ENCODE results near the gene EED. TPM values are rescaled to one million over a fixed set of nuclear protein-coding genes. Genes with fewer than 3 reads are reported as not detected.

EED gene
- total and polyA plus RNA-seq, 9 of the 15 experiments (the other 6 are each of a cell fraction or from before 2014, with no cell fraction given) = 33.0 to 110 (median 55.1) TPM

- Histone ChIP-seq H3K27ac (ENCODE audit: extremely low read depth, low read depth, low read length) (no peak overlapping the region), H3K79me2 (ENCODE audit: control insufficient read depth, insufficient read depth, low read length) (peaks cover 30% of the 10 kb centered on the region), H3K4me1 (replicated peaks in 1 of 2; ENCODE audit: control insufficient read depth in 2 of 2, insufficient read depth in 2 of 2, low read length in 2 of 2) (no peaks in the 10 kb centered on the region), H3K4me2 (ENCODE audit: insufficient read depth, low read length) (no peak overlapping the region), H3K9me1 (ENCODE audit: control insufficient read depth, insufficient read depth, low read length) (no peaks in the 10 kb centered on the region), H4K20me1 (replicated peaks; ENCODE audit: control insufficient read depth, insufficient read depth, low read length) (no peaks in the 10 kb centered on the region), H3K9me3 (replicated peaks; ENCODE audit: control insufficient read depth, insufficient read depth, low read depth, low read length) (no peaks in the 10 kb centered on the region), H3K9ac (ENCODE audit: insufficient read depth in 1 of 2, low read depth in 2 of 2, low read length in 2 of 2) (no peak overlapping the region), H3K27me3 (ENCODE audit: control insufficient read depth in 2 of 2, insufficient read depth in 2 of 2, low read length in 2 of 2) (no peaks in the 10 kb centered on the region), H3K36me3 (ENCODE audit: control insufficient read depth, insufficient read depth, low read length) (peaks cover 73% of the 10 kb centered on the region), H2AFZ (ENCODE audit: low read depth, low read length) (no peak overlapping the region), H3K4me3 (no peak overlapping the region)
- in situ Hi-C loops (cut with MboI) = no loop called here
- WGBS (ENCODE audit: insufficient coverage, low coverage, missing lambda C conversion rate) = 84% methylated on average over 1 of the region's 1 CpG
- POLR2A ChIA-PET = no interaction called here
- no peak for DNase-seq (ENCODE audit: extremely low read depth in 1 of 4, low spot score in 3 of 4)
- TF ChIP-seq RUNX1 (IDR thresholded peaks at IDR 0.05; ENCODE audit: low read depth) (no peak), IFI16 (CRISPR knock-in tag; IDR thresholded peaks at IDR 0.05) (no peak), TFE3 (CRISPR knock-in tag; IDR thresholded peaks at IDR 0.05) (no peak), EP300 (IDR thresholded peaks at IDR 0.05; ENCODE audit: low read length) (no peak), HOXB6 (CRISPR knock-in tag; IDR thresholded peaks at IDR 0.05; ENCODE audit: borderline replicate concordance) (no peak)
- CTCF ChIA-PET (ENCODE audit: low intra/inter-chr PET ratio) = no interaction called here
- BruUV-seq (replicated peaks) = no TSS peak
- no peak for ATAC-seq
- FAIRE-seq = no peak
- intact Hi-C loops (cut with micrococcal nuclease) = no loop called here
These were observed 11.3 kb downstream of the EED start for GRCh38 chr11:86255896-86256295.

DNA sequence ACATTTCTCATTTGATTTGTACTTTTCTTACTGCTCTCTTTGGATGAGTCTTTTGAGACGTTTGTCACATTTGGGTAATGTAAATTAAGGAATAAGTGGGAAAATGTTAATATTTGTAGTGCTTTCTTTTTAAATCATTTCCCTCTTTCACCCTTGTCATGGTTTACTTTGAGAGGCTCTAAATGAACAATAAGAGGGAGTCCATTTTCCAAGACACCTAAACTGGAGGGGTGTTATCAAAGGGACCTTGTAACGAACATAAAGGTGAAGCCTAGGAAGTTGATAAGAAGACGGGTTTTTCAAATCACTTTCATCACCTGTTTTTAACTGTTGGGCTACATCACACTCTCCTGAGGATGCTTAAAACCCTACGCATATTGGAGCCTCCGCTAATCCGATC is 12.1 kb downstream of the EED start:
- Histone ChIP-seq H3K9me3 (replicated peaks; ENCODE audit: control insufficient read depth, insufficient read depth, low read depth, low read length) (no peaks in the 10 kb centered on the region), H3K36me3 (ENCODE audit: control insufficient read depth, insufficient read depth, low read length) (peaks cover 73% of the 10 kb centered on the region), H3K4me2 (ENCODE audit: insufficient read depth, low read length) (no peak overlapping the region), H3K9ac (ENCODE audit: insufficient read depth in 1 of 2, low read depth in 2 of 2, low read length in 2 of 2) (no peak overlapping the region), H4K20me1 (replicated peaks; ENCODE audit: control insufficient read depth, insufficient read depth, low read length) (no peaks in the 10 kb centered on the region), H3K4me1 (replicated peaks in 1 of 2; ENCODE audit: control insufficient read depth in 2 of 2, insufficient read depth in 2 of 2, low read length in 2 of 2) (no peaks in the 10 kb centered on the region), H3K79me2 (ENCODE audit: control insufficient read depth, insufficient read depth, low read length) (peaks cover 23% of the 10 kb centered on the region), H3K4me3 (no peak overlapping the region), H3K9me1 (ENCODE audit: control insufficient read depth, insufficient read depth, low read length) (no peaks in the 10 kb centered on the region), H3K27me3 (ENCODE audit: control insufficient read depth in 2 of 2, insufficient read depth in 2 of 2, low read length in 2 of 2) (no peaks in the 10 kb centered on the region), H3K27ac (ENCODE audit: extremely low read depth, low read depth, low read length) (no peak overlapping the region), H2AFZ (ENCODE audit: low read depth, low read length) (no peak overlapping the region)
- intact Hi-C loops (cut with micrococcal nuclease) (no loop called here), in situ Hi-C loops (cut with MboI) (no loop called here)
- POLR2A ChIA-PET = no interaction called here
- ATAC-seq (no peak), DNase-seq (ENCODE audit: extremely low read depth in 1 of 4, low spot score in 3 of 4) (no peak), FAIRE-seq (no peak)
- 68% methylated on average over 6 of the region's 6 CpGs for WGBS (ENCODE audit: insufficient coverage, low coverage, missing lambda C conversion rate)
- CTCF ChIA-PET (ENCODE audit: low intra/inter-chr PET ratio) = no interaction called here
- TF ChIP-seq TEAD1 (CRISPR knock-in tag; IDR thresholded peaks at IDR 0.05) = no peak
- TF ChIP-seq ARID2 (IDR thresholded peaks at IDR 0.05) = no peak
- no peak for TF ChIP-seq MECOM (CRISPR knock-in tag; IDR thresholded peaks at IDR 0.05)
- TF ChIP-seq NEUROD1 (IDR thresholded peaks at IDR 0.05; ENCODE audit: borderline replicate concordance, low read depth, low read length, partially characterized antibody) = no peak
- TF ChIP-seq, protein P1, sequence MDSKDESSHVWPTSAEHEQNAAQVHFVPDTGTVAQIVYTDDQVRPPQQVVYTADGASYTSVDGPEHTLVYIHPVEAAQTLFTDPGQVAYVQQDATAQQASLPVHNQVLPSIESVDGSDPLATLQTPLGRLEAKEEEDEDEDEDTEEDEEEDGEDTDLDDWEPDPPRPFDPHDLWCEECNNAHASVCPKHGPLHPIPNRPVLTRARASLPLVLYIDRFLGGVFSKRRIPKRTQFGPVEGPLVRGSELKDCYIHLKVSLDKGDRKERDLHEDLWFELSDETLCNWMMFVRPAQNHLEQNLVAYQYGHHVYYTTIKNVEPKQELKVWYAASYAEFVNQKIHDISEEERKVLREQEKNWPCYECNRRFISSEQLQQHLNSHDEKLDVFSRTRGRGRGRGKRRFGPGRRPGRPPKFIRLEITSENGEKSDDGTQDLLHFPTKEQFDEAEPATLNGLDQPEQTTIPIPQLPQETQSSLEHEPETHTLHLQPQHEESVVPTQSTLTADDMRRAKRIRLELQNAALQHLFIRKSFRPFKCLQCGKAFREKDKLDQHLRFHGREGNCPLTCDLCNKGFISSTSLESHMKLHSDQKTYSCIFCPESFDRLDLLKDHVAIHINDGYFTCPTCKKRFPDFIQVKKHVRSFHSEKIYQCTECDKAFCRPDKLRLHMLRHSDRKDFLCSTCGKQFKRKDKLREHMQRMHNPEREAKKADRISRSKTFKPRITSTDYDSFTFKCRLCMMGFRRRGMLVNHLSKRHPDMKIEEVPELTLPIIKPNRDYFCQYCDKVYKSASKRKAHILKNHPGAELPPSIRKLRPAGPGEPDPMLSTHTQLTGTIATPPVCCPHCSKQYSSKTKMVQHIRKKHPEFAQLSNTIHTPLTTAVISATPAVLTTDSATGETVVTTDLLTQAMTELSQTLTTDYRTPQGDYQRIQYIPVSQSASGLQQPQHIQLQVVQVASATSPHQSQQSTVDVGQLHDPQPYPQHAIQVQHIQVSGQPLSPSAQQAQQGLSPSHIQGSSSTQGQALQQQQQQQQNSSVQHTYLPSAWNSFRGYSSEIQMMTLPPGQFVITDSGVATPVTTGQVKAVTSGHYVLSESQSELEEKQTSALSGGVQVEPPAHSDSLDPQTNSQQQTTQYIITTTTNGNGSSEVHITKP (IDR thresholded peaks at IDR 0.05; ENCODE audit: partially characterized antibody) = no peak
- BruUV-seq (replicated peaks) = no TSS peak
